RWPE2 (cell line): Measurements from ENCODE around the gene OPTC.
"Not testable (repeated sequence)": the region's sequence is repeated elsewhere in the genome, so short reads cannot be mapped to it uniquely, and the experiment has no call there.

ENCODE experiments used
- ATAC-seq: fragments of 200-7000 bp; cut with Tn5 transposase; 3 replicates; pipeline ENCODE4 v1.9.1; 2021; ENCODE audit warnings: low read depth
- DNase-seq: peaks from one replicate; pipeline ENCODE4 v3.0.0-alpha.2; 2020; ENCODE audit warnings: low spot score
- H3K27ac ChIP-seq: fragments of 450-650 bp; 2 replicates; pipeline ENCODE4 v1.5.1; 2017; ENCODE audit warnings: mild to moderate bottlenecking; ENCODE audit not compliant: poor library complexity, severe bottlenecking
- H3K27me3 ChIP-seq: fragments of 250-450 bp; sonication (Bioruptor Pico); 2 replicates; pipeline ENCODE4 v1.5.1; 2021; ENCODE audit warnings: mild to moderate bottlenecking, moderate library complexity; ENCODE audit not compliant: insufficient read depth, poor library complexity, severe bottlenecking
- H3K36me3 ChIP-seq: fragments of 250-450 bp; sonication (Bioruptor Pico); 2 replicates; pipeline ENCODE4 v1.5.1; 2020; ENCODE audit warnings: low read depth, mild to moderate bottlenecking, moderate library complexity
- H3K4me1 ChIP-seq: fragments of 250-450 bp; sonication (Bioruptor Pico); 2 replicates; pipeline ENCODE4 v1.5.1; 2021; ENCODE audit warnings: mild to moderate bottlenecking, moderate library complexity; ENCODE audit not compliant: insufficient read depth, poor library complexity, severe bottlenecking
- H3K4me3 ChIP-seq: fragments of 250-450 bp; sonication (Bioruptor Pico); 2 replicates; pipeline ENCODE4 v1.5.1; 2021; ENCODE audit warnings: mild to moderate bottlenecking, moderate library complexity; ENCODE audit not compliant: severe bottlenecking
- H3K9me3 ChIP-seq: fragments of 250-450 bp; sonication (Bioruptor Pico); 2 replicates; pipeline ENCODE4 v1.5.1; 2021; ENCODE audit warnings: mild to moderate bottlenecking, moderate library complexity; ENCODE audit not compliant: severe bottlenecking
- TF ChIP-seq, protein P1 (sequence below): fragments of 450-650 bp; IDR thresholded peaks from one replicate; pipeline ENCODE4 v1.5.1; 2017; ENCODE audit warnings: mild to moderate bottlenecking, moderate library complexity; ENCODE audit not compliant: poor library complexity, severe bottlenecking

OPTC gene, protein sequence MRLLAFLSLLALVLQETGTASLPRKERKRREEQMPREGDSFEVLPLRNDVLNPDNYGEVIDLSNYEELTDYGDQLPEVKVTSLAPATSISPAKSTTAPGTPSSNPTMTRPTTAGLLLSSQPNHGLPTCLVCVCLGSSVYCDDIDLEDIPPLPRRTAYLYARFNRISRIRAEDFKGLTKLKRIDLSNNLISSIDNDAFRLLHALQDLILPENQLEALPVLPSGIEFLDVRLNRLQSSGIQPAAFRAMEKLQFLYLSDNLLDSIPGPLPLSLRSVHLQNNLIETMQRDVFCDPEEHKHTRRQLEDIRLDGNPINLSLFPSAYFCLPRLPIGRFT

DNA sequence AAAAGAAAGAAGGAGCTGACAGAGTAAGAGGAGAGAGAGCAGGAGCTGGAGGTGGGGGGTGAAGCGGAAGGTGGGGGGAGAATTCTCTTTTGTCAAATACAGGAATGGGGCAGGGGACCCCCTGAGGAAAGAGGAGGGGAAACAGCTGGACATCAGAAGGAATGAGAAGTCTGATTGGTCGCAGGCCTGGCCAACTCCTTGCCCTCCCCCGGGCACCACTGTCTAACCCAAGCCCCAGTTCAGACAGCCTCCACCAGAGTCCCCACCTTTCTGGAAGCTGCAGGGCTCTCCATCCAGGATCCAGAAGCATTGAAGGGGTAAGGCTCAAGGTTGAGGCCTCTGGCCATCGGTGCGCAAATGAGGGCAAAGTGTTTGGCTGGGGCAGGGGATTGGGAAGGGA, at the start of gene OPTC:
Gene OPTC (plus strand): TSS at position 253 of the 400 bp plus-strand sequence. CDS start 1,853 bp downstream, outside the sequence.
- Histone ChIP-seq H3K9me3 (no peaks in the 10 kb centered on the region), H3K4me1 (no peaks in the 10 kb centered on the region), H3K36me3 (no peaks in the 10 kb centered on the region), H3K27ac (no peak within 1 kb of the TSS), H3K4me3 (no peak within 1 kb of the TSS), H3K27me3 (no peaks in the 10 kb centered on the region)
- TF ChIP-seq, protein P1, sequence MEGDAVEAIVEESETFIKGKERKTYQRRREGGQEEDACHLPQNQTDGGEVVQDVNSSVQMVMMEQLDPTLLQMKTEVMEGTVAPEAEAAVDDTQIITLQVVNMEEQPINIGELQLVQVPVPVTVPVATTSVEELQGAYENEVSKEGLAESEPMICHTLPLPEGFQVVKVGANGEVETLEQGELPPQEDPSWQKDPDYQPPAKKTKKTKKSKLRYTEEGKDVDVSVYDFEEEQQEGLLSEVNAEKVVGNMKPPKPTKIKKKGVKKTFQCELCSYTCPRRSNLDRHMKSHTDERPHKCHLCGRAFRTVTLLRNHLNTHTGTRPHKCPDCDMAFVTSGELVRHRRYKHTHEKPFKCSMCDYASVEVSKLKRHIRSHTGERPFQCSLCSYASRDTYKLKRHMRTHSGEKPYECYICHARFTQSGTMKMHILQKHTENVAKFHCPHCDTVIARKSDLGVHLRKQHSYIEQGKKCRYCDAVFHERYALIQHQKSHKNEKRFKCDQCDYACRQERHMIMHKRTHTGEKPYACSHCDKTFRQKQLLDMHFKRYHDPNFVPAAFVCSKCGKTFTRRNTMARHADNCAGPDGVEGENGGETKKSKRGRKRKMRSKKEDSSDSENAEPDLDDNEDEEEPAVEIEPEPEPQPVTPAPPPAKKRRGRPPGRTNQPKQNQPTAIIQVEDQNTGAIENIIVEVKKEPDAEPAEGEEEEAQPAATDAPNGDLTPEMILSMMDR = no peak
- no peak for DNase-seq
- ATAC-seq = no peak

DNA sequence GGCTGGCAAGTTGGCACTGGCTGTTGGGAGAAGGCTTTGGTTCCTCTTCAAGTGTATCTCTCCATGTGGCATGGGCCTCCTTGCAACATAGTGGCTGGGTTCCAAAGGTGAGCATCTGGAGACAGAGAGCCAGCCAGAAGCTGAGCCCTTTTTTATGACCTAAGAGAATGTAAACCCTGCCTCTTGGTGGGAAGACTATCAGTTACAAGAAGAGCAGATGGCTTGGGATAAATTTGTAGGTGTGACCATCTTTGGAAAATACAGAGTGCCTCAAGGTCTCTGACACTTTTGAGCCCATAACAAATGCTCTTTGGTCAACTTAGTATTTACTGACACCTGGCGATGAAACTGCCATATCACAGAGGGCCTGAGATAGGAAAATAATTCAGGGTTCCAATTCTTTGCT, 49.8 kb upstream of the OPTC start:
- ATAC-seq = no peak
- H3K36me3 ChIP-seq = no peaks in the 10 kb centered on the region
- no peaks in the 10 kb centered on the region for H3K27me3 ChIP-seq
- TF ChIP-seq, protein P1 = no peak
- H3K27ac ChIP-seq = no peak overlapping the region
- no peaks in the 10 kb centered on the region for H3K4me1 ChIP-seq
- DNase-seq = no peak
- H3K9me3 ChIP-seq = no peaks in the 10 kb centered on the region
- H3K4me3 ChIP-seq = no peak overlapping the region

DNA sequence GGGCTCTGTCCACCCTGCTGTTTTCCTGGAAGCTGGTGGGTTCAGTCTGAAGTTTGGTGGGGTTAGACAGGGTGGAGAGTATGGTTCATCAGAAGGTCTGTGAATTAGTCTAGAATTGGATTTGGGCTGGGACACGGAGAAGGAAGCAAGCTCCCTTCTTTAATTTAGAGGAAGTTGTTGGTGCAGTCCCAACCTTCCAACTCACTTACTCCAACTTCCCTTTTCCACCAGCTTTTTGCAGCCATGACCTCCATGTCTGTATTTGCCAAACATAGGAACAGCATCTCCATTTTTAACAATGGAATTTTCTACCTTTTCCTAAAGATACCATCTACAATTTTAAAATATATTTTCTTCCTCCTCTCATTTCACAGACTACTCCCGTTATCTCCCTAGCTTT, 46.8 kb upstream of the OPTC start:
- Histone ChIP-seq H3K4me1 (no peaks in the 10 kb centered on the region), H3K27me3 (no peaks in the 10 kb centered on the region), H3K36me3 (no peaks in the 10 kb centered on the region), H3K9me3 (no peaks in the 10 kb centered on the region), H3K4me3 (no peak overlapping the region), H3K27ac (no peak overlapping the region)
- DNase-seq (no peak), ATAC-seq (no peak)
- TF ChIP-seq, protein P1 = no peak

DNA sequence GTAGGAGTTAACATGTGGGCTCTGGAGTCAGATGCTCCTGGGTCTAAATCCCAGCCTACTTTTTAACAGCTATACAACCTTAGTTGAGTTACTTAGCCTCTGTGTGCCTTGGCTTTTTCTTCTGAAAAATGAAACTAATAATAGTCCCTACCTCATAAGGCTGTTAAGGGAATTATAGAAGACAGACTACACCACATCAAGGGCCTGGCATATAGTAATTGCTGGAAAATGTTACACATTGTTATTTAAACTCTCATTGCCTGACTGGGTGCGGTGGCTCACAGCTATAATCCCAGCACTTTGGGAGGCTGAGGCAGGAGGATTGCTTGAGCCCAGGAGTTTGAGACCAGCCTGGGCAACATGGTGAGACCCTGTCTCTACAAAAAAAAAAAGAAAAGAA, 46.4 kb upstream of the OPTC start:
- H3K9me3 ChIP-seq, H3K4me3 ChIP-seq, H3K27ac ChIP-seq, H3K27me3 ChIP-seq, DNase-seq, H3K36me3 ChIP-seq, ATAC-seq, H3K4me1 ChIP-seq: not testable (repeated sequence)

DNA sequence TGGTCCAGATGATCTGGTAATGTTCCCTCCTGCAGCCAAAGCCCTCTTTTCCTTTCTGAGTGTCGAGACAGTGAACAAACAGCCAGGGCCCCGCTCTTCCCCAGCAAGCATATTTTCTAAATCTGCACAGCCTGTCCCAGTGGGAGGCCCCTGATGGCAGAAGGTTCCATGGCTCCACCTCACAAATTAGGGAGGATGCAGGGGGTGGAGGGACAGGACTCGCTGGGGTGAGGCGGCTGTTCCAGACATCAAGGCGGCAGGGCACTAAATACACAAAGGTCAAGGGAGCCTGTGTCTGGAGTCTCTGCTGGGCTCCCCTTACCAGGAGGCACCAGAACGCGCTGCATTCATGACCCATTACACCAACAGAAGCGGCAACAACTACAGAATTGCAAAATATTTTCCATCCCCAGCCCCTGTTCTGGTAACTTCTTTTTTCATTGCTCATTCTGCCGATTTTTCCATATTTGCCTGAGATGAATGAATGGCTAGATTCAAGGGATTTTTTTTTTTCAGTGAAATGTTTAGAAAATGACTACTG, 45.4 kb upstream of the OPTC start:
- TF ChIP-seq, protein P1 = no peak
- Histone ChIP-seq H3K4me3 (no peak overlapping the region), H3K27me3 (no peaks in the 10 kb centered on the region), H3K27ac (no peak overlapping the region), H3K4me1 (no peaks in the 10 kb centered on the region), H3K9me3 (no peaks in the 10 kb centered on the region), H3K36me3 (no peaks in the 10 kb centered on the region)
- no peak for ATAC-seq
- DNase-seq = no peak
